NCI-H2171 (cell line): Measurements from ENCODE around the gene SNX1.

Source experiments
- DNase-seq: peaks from one replicate; lab custom pipeline; 2025; lab: John Stamatoyannopoulos, UW

SNX1 gene

DNA sequence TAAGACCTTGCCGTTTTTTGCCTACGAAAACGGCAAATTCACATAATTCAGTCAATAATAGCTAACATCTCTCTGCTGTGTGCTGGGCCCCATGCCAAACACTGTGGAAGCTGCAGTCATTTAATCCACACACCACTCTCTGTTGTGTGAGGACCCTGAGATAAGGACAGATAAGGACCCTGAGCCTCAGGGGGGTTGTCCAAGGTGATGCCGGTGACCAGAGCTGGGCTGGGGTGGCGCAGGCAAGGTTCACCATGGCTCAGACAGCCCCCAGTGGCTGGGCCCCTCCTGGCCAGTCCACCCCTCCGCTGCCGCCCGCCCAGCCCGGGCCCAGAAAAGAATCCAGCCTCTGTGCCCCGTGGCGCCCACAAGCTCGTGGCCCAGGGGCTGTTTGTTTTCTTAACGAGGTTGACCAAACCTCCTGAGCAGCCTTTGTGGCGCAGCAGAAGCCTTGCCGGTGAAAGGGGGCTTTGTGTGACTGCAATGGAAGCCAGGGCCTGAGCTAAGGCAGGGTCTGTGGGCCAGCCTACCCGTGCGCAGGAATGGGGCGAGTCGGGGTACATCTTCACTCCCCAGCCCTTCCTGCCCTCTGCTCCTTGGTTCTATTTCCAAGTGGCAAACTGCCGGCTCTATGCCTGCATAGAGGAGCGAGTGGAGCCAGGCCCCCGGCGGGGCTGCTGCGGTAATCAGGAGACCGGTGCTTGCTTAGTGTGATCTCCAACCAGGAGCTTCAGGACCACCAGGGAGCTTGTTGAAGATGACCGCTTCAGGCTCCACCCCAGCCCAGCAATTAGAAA, 51.3 kb downstream of the SNX1 start:
- no peak for DNase-seq

GRCh38 chr15:64148168-64148567, 52.4 kb downstream of the SNX1 start:
- DNase-seq, result no peak

GRCh38 chr15:64148581-64148980, 52.8 kb downstream of the SNX1 start:
- DNase-seq, result no peak

DNA sequence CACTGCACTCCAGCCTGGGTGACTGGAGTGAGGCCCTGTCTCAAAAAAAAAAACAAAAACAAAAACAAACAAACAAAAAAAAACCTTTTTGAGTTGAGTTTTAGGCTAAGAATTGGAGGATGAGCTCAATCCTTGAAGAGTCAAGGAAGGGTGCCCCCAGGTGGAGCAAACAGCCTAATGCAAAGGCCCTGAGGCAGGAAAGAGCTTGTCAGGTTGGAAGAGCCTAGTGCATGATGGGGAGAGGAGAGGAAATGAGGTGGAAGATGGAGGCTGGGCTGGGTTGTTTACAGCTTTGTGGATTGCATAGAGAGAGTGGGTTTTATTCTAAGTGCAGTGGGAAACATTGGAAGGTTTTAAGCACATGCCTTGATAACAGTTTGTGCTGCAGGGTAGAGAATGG, 53.6 kb downstream of the SNX1 start:
- no peak for DNase-seq

DNA sequence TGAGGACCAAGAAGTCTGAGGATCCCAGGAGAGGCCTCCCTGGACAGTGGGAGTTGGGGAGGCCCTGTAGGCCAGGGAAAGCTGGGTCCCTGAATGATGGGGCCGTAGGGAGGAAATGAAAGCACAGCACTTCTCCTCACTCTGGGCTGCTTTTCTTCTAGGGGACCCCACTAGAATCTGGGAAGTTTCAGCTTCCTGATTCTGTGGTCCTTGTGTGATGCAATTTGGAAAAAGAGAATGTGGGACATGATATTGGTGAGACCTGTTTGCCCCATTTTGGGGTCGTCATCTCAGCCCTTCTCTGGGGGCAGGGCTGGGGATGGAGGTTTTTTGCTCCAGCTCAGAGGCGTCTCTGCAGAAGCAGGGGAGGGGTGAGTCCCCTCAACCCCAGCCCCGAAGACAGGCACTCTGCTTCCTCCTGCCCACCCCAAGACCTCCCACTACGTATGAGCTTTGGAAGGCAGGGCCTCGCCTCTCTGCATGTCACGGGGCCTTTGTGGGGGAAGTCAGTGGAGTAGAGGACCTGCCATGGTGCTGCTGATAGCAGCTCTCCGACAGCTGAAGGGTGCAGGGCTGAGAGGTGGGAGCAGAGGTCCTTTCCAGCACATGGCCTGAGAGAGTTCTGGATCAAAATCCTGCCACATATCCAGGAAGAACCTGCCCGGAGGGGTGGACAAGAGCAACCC, 54.3 kb downstream of the SNX1 start:
- DNase-seq, result no peak

DNA sequence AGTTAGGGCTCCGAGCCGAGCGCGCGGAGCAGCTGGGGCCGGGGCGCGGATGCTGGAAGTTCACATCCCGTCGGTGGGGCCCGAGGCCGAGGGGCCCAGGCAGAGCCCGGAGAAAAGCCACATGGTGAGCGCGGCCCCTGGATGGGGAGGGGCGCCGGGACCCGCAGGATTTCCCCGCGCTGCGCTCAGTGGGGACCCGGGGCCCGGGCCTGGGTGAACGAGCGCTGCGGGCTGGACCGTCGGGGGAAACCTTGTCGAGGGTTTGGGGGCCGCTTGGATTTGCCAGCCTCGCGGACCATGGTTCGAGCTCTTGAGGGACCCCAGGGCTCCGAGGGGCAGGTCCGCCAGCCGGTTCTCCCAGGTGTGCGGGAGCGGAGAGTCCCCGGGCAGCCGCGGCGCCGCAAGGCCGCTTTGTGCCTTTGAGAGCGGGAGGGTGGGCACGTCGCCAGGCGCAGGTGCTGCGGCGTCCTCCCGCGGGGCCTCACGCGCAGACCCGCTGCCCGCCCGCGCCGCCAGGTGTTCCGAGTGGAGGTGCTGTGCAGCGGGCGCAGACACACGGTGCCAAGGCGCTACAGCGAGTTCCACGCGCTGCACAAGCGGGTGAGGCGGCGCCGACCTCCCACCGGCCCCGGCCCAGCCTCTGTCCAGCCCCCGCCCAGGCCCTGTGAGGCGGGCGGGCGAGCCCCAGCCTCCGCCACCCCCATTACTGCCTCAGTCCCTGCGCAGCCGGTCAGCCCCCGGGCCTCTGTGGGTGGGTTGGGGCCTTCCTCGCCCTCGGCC, 56.1 kb downstream of the SNX1 start, which contains the start of gene SNX22:
SNX22 (plus strand) TSS at position 5 of the 780 bp plus-strand sequence; CDS start at position 50, 45 bp downstream.
- DNase-seq, result peak; percentile 68

GRCh38 chr15:64152507-64153387, 57.0 kb downstream of the SNX1 start:
- DNase-seq, result peak; percentile 29

DNA sequence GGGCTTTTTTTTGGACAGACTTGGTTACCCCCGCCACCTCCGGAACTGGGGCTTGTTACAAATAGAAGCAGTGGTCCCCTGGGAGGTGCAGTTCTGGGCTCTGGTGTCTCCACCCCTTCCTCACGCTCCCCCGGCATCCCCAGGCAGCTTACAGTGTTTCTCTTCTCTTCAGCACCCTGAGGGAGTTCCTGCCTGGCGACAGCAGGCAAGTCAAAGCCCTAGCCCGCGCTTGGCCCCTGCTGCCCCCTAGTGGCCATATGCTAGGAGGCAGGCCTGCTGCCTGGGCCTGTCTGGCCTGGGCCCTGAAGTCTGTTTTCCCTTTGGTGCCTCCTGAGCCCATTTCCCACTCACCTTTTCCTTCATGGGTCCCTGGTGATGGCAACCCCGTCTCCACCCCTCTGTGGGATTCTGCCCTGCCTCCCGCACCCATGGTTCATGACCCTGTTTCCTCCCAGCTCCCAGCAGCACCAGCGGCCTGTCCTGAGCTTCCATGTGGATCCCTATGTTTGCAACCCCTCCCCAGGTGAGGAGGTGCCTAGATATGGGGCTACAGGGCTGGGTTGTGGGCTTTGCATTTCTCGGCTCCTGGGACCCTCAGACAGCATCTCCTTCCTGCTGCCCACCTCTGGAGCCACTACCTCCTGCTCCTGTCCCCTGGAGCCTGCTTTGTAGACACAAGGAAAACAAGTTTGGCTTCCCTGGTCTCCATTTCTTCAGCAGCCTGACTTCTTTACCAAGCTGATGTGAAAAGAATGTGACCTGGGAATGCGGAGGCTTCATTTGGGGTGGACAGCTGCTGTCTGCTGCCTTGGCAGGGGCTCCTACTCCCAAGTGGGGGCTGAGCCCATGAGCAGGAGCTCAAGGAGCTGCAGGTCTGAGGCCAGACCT, 57.9 kb downstream of the SNX1 start:
- peak; percentile 91 for DNase-seq

- DNase-seq, result no peak
Measured at GRCh38 chr15:64155802-64156651, 60.2 kb downstream of the SNX1 start.

- DNase-seq, result no peak
Measured at GRCh38 chr15:64156652-64157331, 61.0 kb downstream of the SNX1 start.

DNA sequence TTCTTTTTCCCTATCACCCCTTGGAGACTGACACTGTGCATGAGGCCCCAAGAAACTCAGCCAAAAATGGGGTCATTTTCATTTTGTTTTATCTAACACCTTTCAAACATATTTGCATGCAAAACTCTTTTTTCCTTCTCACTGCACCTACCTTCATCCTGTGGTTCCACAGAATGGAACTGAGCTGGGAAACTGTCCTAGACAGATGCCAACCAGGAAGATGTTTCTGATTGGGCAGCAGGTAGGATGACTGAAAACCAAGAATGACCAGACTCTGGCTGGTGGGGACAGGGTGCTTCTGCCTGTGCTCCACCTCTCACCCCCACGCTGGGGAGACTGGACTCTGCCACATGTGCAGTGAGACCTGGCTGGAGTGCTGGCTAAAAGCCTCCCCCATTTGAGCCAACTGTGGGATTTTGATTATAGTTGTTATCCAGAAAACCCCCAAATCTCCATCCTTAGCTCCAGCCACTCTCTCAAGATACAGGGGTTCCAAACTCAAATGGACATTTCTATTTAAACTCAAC, 61.9 kb downstream of the SNX1 start:
- DNase-seq, result no peak

- no peak for DNase-seq
Measured at GRCh38 chr15:64158363-64159134, 62.8 kb downstream of the SNX1 start.

DNA sequence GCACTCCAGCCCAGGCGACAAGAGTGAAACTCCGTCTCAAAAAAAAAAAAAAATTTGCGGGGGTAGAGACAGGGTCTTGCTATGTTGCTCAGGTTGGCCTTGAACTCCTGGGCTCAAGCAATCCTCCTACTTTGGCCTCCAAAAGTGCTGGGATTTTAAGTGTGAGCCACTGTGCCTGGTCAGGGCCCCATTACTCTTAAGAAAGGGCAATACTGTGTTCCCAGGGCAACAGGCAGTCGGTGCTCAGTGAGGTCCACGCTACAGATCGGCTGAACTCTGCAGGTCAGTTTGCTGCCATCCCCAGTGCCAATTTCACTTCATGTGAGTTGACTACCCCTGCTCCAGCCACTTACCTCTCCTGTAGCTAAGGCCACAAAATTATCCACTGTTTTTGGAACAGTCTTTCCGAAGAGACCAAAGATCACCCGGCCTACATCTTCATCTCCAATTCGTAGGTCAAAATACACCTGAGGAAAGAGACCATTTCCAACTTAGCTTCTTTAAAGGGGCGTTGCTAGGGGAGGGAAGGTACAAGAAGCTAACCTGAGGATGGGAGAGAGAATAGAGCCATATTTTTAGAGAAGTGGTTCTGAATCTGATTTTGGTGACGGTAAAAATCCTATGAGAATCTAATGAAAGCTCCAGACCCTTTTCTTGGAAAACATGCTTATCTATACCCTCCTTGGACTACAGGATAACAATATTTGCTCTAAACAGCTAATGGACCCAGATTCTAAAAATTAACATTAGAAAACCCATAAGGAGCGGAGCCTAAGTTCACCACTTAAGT, 66.1 kb downstream of the SNX1 start:
- DNase-seq, result no peak

- DNase-seq, result no peak
Measured at GRCh38 chr15:64162478-64162868, 66.7 kb downstream of the SNX1 start.

GRCh38 chr15:64162869-64163658, 67.3 kb downstream of the SNX1 start, which contains the start of gene PPIB:
TSS of gene PPIB (minus strand) at chr15:64163022. CDS start at chr15:64162986, 36 bp downstream.
- peak; percentile 97 for DNase-seq

DNA sequence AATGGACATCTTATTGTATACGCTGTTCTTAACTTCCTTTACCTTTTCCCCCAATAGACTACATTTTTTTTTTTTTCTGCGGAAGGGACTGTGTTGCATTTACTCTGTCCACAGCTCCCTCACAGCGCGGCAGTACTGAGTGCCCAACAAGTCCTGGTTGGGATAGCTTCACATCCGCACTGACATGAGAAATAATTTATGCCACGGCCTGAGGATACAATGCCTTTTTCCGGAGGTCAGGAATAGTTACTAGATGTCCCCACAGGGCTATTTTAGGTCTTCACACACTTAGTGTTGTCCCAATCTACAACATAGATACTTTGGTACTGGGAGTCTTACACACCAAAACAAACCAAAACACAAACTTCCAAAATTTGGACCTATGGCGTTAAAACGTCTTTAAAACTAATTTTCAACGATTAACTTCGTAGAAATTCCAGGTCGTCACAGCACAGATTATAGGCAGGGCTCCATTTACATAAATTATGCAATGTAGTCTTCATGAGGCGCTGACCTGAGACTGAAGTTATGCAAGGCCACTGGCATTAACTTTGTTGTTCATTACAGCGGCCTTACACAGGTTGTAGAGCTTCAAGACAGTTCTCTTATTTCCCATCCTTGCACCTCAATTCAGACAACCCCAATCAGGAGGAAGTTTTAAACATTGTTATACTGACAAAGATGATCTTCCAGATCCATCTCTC, 68.0 kb downstream of the SNX1 start:
- DNase-seq, result no peak
